Mesendoderm (in vitro differentiated cells): ENCODE results near the gene MAGOH.
"Not testable (repeated sequence)": the region's sequence is repeated elsewhere in the genome, so short reads cannot be mapped to it uniquely, and the experiment has no call there.

ENCODE experiments used
- DNase-seq: peaks from one replicate; pipeline ENCODE4 v3.0.0; 2013
- H2AK5ac ChIP-seq: 2 replicates; pipeline ENCODE4 v1.6.1; 2013; ENCODE audit warnings: low read length, inconsistent platforms
- H2BK120ac ChIP-seq: 2 replicates; pipeline ENCODE4 v1.6.1; 2013; ENCODE audit warnings: low read depth, mild to moderate bottlenecking, low read length, moderate library complexity, mixed read lengths
- H2BK15ac ChIP-seq: replicated peaks from 2 replicates; pipeline ENCODE4 v1.6.1; 2013; ENCODE audit warnings: low read depth, mild to moderate bottlenecking, moderate library complexity
- H2BK5ac ChIP-seq: 2 replicates; pipeline ENCODE4 v1.6.1; 2013; ENCODE audit warnings: low read length, inconsistent platforms
- H3K18ac ChIP-seq: 2 replicates; pipeline ENCODE4 v1.6.1; 2013; ENCODE audit warnings: mild to moderate bottlenecking, low read length, mixed read lengths
- H3K23ac ChIP-seq: one replicate; pipeline ENCODE4 v1.6.1; 2013; ENCODE audit warnings: low read length
- H3K27ac ChIP-seq: 2 replicates; pipeline ENCODE4 v1.5.1; 2013; ENCODE audit warnings: low read depth, mild to moderate bottlenecking, inconsistent platforms, low read length, moderate library complexity
- H3K27me3 ChIP-seq: 2 replicates; pipeline ENCODE4 v1.6.1; 2013; ENCODE audit warnings: low read length, control low read depth, mild to moderate bottlenecking, inconsistent platforms; ENCODE audit not compliant: insufficient read depth, poor library complexity
- H3K36me3 ChIP-seq: 2 replicates; pipeline ENCODE4 v1.6.1; 2013; ENCODE audit warnings: low read length, inconsistent platforms; ENCODE audit not compliant: control insufficient read depth, insufficient read depth
- H3K4ac ChIP-seq: one replicate; pipeline ENCODE4 v1.6.1; 2013; ENCODE audit warnings: low read depth, mild to moderate bottlenecking, low read length, moderate library complexity
- H3K4me1 ChIP-seq: 2 replicates; pipeline ENCODE4 v1.6.1; 2013; ENCODE audit warnings: low read depth, low read length, inconsistent platforms; ENCODE audit not compliant: control insufficient read depth
- H3K4me2 ChIP-seq: 2 replicates; pipeline ENCODE4 v1.6.1; 2013; ENCODE audit warnings: low read length
- H3K4me3 ChIP-seq: 2 replicates; pipeline ENCODE4 v1.5.1; 2013; ENCODE audit warnings: mild to moderate bottlenecking, low read length
- H3K56ac ChIP-seq: one replicate; pipeline ENCODE4 v1.6.1; 2013; ENCODE audit warnings: low read length
- H3K79me1 ChIP-seq: 2 replicates; pipeline ENCODE4 v1.6.1; 2013; ENCODE audit warnings: low read length, inconsistent platforms
- H3K79me2 ChIP-seq: 2 replicates; pipeline ENCODE4 v1.6.1; 2013; ENCODE audit warnings: mild to moderate bottlenecking, low read length; ENCODE audit not compliant: control insufficient read depth, insufficient read depth
- H3K9ac ChIP-seq: 2 replicates; pipeline ENCODE4 v1.6.1; 2013; ENCODE audit warnings: low read length, inconsistent platforms
- H4K5ac ChIP-seq: one replicate; pipeline ENCODE4 v1.6.1; 2013; ENCODE audit warnings: low read length
- H4K8ac ChIP-seq: one replicate; pipeline ENCODE4 v1.6.1; 2013; ENCODE audit warnings: low read depth, mild to moderate bottlenecking, control low read depth, low read length, moderate library complexity
- WGBS: extraction: QIAGEN DNeasy Blood & Tissue Kit; methylation state at CpG from one replicate; pipeline ENCODE4 v1.1.7; 2013; ENCODE audit warnings: low lambda C conversion rate, missing lambda C conversion rate; ENCODE audit not compliant: insufficient coverage; ENCODE audit errors: extremely low coverage; 5-methylcytosine and 5-hydroxymethylcytosine counted together

MAGOH gene

DNA sequence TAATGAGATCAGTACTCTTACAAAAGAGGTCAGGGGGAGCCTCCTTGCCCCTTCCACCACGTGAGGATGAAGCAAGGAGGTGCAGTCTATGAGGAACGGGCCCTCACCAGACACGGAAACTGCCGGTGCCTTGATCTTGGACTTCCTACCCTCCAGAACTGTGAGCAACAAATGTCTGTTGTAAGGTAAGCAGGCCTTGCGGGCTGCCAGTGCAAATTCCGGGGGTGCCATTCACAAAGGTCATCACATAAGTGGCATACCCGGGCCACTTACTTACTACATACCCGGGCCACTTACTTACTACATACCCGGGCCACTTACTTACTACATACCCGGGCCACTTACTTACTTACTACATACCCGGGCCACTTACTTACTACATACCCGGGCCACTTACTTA is 44.8 kb upstream of the MAGOH start:
- peaks cover 27% of the 10 kb centered on the region for H3K36me3 ChIP-seq
- H3K9ac ChIP-seq = not testable (repeated sequence)

GRCh38 chr1:53281133-53281532 is 42.8 kb upstream of the MAGOH start:
- no peak overlapping the region for H3K4ac ChIP-seq
- peaks cover 36% of the 10 kb centered on the region for H3K36me3 ChIP-seq
- no peak overlapping the region for H4K5ac ChIP-seq
- H3K18ac ChIP-seq = no peak overlapping the region
- H3K23ac ChIP-seq = no peak overlapping the region
- no peak overlapping the region for H2BK120ac ChIP-seq
- no CpG with 5 or more reads among the region's 9 CpGs for WGBS
- H3K79me1 ChIP-seq = no peaks in the 10 kb centered on the region
- H3K4me3 ChIP-seq = no peak overlapping the region
- H2BK15ac ChIP-seq = no peak overlapping the region
- no peaks in the 10 kb centered on the region for H3K4me1 ChIP-seq
- no peaks in the 10 kb centered on the region for H3K27me3 ChIP-seq
- no peak overlapping the region for H3K4me2 ChIP-seq
- H2AK5ac ChIP-seq = no peak overlapping the region
- no peak overlapping the region for H3K9ac ChIP-seq
- no peaks in the 10 kb centered on the region for H3K79me2 ChIP-seq
- H3K27ac ChIP-seq = no peak overlapping the region
- no peak for DNase-seq
- H4K8ac ChIP-seq = no peak overlapping the region
- H2BK5ac ChIP-seq = no peak overlapping the region
- no peak overlapping the region for H3K56ac ChIP-seq

More for the DNA sequence above, 44.8 kb upstream of the MAGOH start:
- not testable (repeated sequence) for H2BK120ac ChIP-seq, H3K4me1 ChIP-seq, H3K27ac ChIP-seq, H2BK5ac ChIP-seq, H3K18ac ChIP-seq, H3K4me2 ChIP-seq, H3K23ac ChIP-seq, H3K79me2 ChIP-seq, H4K8ac ChIP-seq, H3K4me3 ChIP-seq, H3K79me1 ChIP-seq, H3K56ac ChIP-seq, H3K4ac ChIP-seq, H4K5ac ChIP-seq, H3K27me3 ChIP-seq, H2AK5ac ChIP-seq, H2BK15ac ChIP-seq
- peak; percentile 63 for DNase-seq
- no CpG with 5 or more reads among the region's 12 CpGs for WGBS

DNA sequence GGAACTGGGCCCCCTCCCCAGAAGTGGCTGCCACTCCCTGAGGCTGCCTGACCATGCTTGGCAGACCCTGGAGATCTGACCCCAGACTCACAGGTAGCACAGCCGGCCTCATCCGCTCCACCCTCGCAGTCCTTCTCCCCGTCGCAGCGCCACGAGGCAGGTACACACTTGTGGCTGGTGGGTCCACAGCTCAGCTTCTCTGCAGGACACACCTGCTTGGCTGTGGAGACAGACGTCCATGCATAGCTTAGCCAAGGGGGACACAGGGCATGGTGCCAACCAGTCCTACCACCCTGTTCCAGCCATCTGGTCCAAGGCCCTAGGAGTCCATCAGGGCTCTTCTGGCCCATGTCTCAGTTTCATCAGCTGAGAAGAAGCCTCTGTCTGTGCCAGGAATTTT is 42.2 kb upstream of the MAGOH start:
- no peak for DNase-seq
- WGBS = no CpG with 5 or more reads among the region's 8 CpGs
- no peak overlapping the region for H2BK15ac ChIP-seq
- H3K4me2 ChIP-seq = no peak overlapping the region
- H3K9ac ChIP-seq = no peak overlapping the region
- H4K5ac ChIP-seq = no peak overlapping the region
- no peak overlapping the region for H2BK5ac ChIP-seq
- peaks cover 3% of the 10 kb centered on the region for H3K79me1 ChIP-seq
- no peak overlapping the region for H3K27ac ChIP-seq
- no peaks in the 10 kb centered on the region for H3K27me3 ChIP-seq
- H3K4me3 ChIP-seq = no peak overlapping the region
- H3K4me1 ChIP-seq = no peaks in the 10 kb centered on the region
- no peak overlapping the region for H3K4ac ChIP-seq
- no peak overlapping the region for H2BK120ac ChIP-seq
- no peak overlapping the region for H3K23ac ChIP-seq
- peaks cover 41% of the 10 kb centered on the region for H3K36me3 ChIP-seq
- no peak overlapping the region for H2AK5ac ChIP-seq
- H3K79me2 ChIP-seq = no peaks in the 10 kb centered on the region
- H3K18ac ChIP-seq = no peak overlapping the region
- no peak overlapping the region for H4K8ac ChIP-seq
- H3K56ac ChIP-seq = no peak overlapping the region

- DNase-seq = no peak
- no peak overlapping the region for H4K8ac ChIP-seq
- H3K4me3 ChIP-seq = no peak overlapping the region
- H3K4ac ChIP-seq = no peak overlapping the region
- H3K79me1 ChIP-seq = peaks cover 4% of the 10 kb centered on the region
- no CpG with 5 or more reads among the region's 14 CpGs for WGBS
- H3K36me3 ChIP-seq = peaks cover 39% of the 10 kb centered on the region
- H3K79me2 ChIP-seq = no peaks in the 10 kb centered on the region
- no peak overlapping the region for H3K56ac ChIP-seq
- H3K4me1 ChIP-seq = no peaks in the 10 kb centered on the region
- no peak overlapping the region for H2BK15ac ChIP-seq
- no peak overlapping the region for H3K9ac ChIP-seq
- H2BK5ac ChIP-seq = no peak overlapping the region
- no peak overlapping the region for H3K18ac ChIP-seq
- no peak overlapping the region for H4K5ac ChIP-seq
- no peak overlapping the region for H3K4me2 ChIP-seq
- no peak overlapping the region for H3K27ac ChIP-seq
- no peak overlapping the region for H3K23ac ChIP-seq
- no peak overlapping the region for H2AK5ac ChIP-seq
- no peaks in the 10 kb centered on the region for H3K27me3 ChIP-seq
- H2BK120ac ChIP-seq = no peak overlapping the region
Measured at GRCh38 chr1:53279296-53280200, 41.2 kb upstream of the MAGOH start.

DNA sequence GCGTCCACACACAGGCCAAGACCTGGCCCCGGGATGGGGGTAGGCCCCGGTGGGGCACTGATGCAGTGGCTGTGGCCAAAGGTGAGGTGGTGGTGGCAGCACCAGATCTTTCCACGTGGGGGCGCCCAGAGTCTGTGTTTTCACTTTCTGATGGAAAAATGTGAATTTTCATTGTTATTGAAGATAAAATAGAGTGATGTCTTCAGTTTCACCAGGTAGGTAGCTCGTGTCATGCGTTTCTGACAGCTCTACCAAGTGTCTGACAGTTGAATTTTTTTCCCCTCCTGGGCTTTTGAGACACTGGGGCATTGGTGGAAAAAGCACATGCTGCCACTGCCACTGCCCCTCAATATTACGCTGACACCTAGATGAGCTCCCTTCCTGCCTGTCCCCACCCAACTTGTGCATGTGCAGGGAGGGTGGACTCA is 40.0 kb upstream of the MAGOH start:
- WGBS = no CpG with 5 or more reads among the region's 8 CpGs
- Histone ChIP-seq H3K18ac (no peak overlapping the region), H3K27ac (no peak overlapping the region), H3K36me3 (peaks cover 43% of the 10 kb centered on the region), H2BK15ac (no peak overlapping the region), H3K4me2 (no peak overlapping the region), H3K27me3 (no peaks in the 10 kb centered on the region), H3K9ac (no peak overlapping the region), H2BK5ac (no peak overlapping the region), H3K23ac (no peak overlapping the region), H3K4me3 (no peak overlapping the region), H4K8ac (no peak overlapping the region), H2BK120ac (no peak overlapping the region), H2AK5ac (no peak overlapping the region), H4K5ac (no peak overlapping the region), H3K79me2 (no peaks in the 10 kb centered on the region), H3K56ac (no peak overlapping the region), H3K4me1 (no peaks in the 10 kb centered on the region), H3K4ac (no peak overlapping the region), H3K79me1 (peaks cover 5% of the 10 kb centered on the region)
- DNase-seq = no peak
